ENCODE measurements around the gene MTO1.

Gene MTO1

DNA sequence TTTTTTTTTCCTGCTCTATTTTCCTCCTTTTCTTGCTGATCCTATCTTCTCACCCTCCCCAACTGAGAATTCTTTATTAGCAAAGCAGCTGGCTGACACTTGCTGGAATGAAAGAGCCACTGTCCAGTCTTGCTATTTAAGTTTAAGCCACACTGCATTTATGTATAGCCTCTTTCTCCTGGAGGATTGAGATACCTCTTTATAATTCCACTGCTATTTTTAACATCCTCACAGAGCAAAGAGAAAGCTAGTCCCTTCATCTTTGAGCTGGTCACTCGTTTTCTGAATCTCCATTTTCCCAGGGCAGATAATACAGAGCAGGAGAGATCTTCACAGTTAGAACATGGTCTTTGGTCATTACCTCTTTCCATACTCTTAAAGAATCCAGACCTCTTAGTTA lies 95.3 kb downstream of the MTO1 start:
- TF ChIP-seq, protein P1, sequence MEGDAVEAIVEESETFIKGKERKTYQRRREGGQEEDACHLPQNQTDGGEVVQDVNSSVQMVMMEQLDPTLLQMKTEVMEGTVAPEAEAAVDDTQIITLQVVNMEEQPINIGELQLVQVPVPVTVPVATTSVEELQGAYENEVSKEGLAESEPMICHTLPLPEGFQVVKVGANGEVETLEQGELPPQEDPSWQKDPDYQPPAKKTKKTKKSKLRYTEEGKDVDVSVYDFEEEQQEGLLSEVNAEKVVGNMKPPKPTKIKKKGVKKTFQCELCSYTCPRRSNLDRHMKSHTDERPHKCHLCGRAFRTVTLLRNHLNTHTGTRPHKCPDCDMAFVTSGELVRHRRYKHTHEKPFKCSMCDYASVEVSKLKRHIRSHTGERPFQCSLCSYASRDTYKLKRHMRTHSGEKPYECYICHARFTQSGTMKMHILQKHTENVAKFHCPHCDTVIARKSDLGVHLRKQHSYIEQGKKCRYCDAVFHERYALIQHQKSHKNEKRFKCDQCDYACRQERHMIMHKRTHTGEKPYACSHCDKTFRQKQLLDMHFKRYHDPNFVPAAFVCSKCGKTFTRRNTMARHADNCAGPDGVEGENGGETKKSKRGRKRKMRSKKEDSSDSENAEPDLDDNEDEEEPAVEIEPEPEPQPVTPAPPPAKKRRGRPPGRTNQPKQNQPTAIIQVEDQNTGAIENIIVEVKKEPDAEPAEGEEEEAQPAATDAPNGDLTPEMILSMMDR (IDR thresholded peaks at IDR 0.05; ENCODE audit: borderline replicate concordance, insufficient read depth, low read depth, low read length), result no peak
- no peak overlapping the region for H3K4me3 ChIP-seq (ENCODE audit: low read depth, low read length)

Measured in GM12875 (cell line).